BLaER1 treated with 17β-estradiol and CSF1 and Interleukin-3, amounts not matched to agents 10 nM and 100 nM (cell line): Measurements from ENCODE around the gene NR3C2.

Experiments
- H3K27ac ChIP-seq, 11 experiments: shearing (Covaris generic); formaldehyde crosslinking; 2 replicates each; pipeline ENCODE4 v1.8.1; 2022
- H3K27me3 ChIP-seq, 11 experiments: shearing (Covaris generic); formaldehyde crosslinking; 2 replicates each; pipeline ENCODE4 v1.8.1; 2022
- H3K36me3 ChIP-seq, 11 experiments: shearing (Covaris generic); formaldehyde crosslinking; 2 replicates each; pipeline ENCODE4 v1.8.1; 2022
- H3K4me1 ChIP-seq, 10 experiments: shearing (Covaris generic); formaldehyde crosslinking; 2 replicates each; pipeline ENCODE4 v1.8.1; 2022
- H3K4me2 ChIP-seq, 11 experiments: shearing (Covaris generic); formaldehyde crosslinking; 2 replicates each; pipeline ENCODE4 v1.8.1; 2022
- H3K4me3 ChIP-seq, 10 experiments: shearing (Covaris generic); formaldehyde crosslinking; 2 replicates each; pipeline ENCODE4 v1.8.1; 2022
- H3K9ac ChIP-seq, 11 experiments: shearing (Covaris generic); formaldehyde crosslinking; 2 replicates each; pipeline ENCODE4 v1.8.1; 2022
- H3K9me3 ChIP-seq, 11 experiments: shearing (Covaris generic); formaldehyde crosslinking; replicated peaks in 1 of 11; 2 replicates each; pipeline ENCODE4 v1.8.1; 2022
- H4K20me1 ChIP-seq, 11 experiments: shearing (Covaris generic); formaldehyde crosslinking; 2 replicates each; pipeline ENCODE4 v1.8.1; 2022
- Cebpa-rat ChIP-seq, 11 experiments: shearing (Covaris generic); IDR thresholded peaks; 2 replicates each; pipeline ENCODE4 v1.8.1; 2022

NR3C2 gene

DNA sequence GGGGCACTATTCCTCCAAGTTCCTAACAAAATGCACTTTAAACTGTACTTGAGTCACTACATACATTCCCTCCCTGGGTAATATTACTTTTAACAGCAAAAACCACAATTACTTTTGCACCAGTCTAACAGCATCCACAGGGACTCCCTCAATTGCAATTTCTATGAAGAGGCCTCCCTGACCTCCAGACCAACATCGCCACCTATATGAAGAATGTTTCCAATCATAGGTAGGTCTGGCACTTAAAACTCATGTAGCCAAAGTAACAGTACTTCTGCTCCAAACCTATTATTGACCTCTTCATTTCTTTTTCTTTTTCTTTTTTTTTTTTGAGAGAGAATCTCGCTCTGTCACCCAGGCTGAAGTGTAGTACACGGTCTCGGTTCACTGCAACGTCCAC lies 15.6 kb downstream of the NR3C2 start:
- no peaks in the 10 kb centered on the region for H4K20me1 ChIP-seq
- H3K27ac ChIP-seq, result no peak overlapping the region
- H3K9ac ChIP-seq, result no peak overlapping the region
- H3K9me3 ChIP-seq, result peaks cover 0 to 11% (median 0%) of the 10 kb centered on the region in 11 experiments; a peak in 6 of 22 replicates
- TF ChIP-seq Cebpa-rat (IDR thresholded peaks at IDR 0.05), result no peak
- H3K27me3 ChIP-seq, result peaks cover 0 to 2% (median 0%) of the 10 kb centered on the region in 11 experiments; a peak in 1 of 22 replicates
- no peak overlapping the region for H3K4me3 ChIP-seq
- no peaks in the 10 kb centered on the region for H3K36me3 ChIP-seq
- no peak overlapping the region for H3K4me2 ChIP-seq
- H3K4me1 ChIP-seq, result peaks cover 0 to 38% (median 17%) of the 10 kb centered on the region in 10 experiments; a peak in 16 of 20 replicates

DNA sequence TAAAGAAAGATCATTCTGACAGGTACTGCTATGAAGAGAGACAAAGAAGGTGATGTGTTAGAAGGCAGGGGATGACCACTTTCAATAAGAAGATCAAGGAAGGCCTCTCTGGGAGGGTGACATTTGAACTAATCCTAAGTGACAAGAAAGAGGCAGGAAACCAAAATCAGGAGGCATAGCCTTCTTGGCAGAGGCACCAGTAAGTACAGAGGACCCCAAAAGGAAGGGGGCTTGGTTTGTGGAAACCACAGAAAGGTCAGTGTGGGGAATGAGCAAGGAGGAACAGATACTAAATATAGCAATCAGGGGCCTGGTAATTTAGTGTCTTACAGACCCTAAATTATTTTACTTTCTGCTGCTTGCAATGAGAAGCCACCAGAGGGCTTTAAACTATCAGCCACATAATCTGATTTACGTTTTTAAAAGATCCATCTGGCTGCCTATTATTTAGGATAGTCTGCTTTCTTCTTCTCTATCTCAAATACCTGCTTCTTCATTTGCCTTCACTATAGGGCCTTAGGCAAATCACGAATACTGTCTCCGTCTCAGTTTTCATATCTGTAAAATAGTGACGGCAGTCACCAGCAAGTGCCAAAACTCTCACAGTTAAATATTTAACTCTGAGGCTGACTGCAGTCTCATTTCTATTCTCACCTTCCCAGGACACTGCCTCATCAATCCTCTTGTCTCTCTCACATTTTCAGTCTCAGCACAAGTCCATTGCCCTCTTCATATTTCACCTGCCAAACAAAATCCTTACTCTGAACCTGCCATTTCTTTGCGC lies 16.7 kb downstream of the NR3C2 start:
- Histone ChIP-seq H3K27ac (no peak overlapping the region), H3K9me3 (peaks cover 0 to 11% (median 0%) of the 10 kb centered on the region in 11 experiments; a peak in 6 of 22 replicates), H4K20me1 (no peaks in the 10 kb centered on the region), H3K4me1 (peaks cover 0 to 38% (median 17%) of the 10 kb centered on the region in 10 experiments; a peak in 16 of 20 replicates), H3K36me3 (no peaks in the 10 kb centered on the region), H3K4me2 (peak overlapping the region in 10 of 11 experiments; percentile 3 to 58 (median 32); a peak in 16 of 22 replicates), H3K27me3 (peaks cover 0 to 2% (median 0%) of the 10 kb centered on the region in 11 experiments; a peak in 1 of 22 replicates), H3K9ac (no peak overlapping the region), H3K4me3 (no peak overlapping the region)
- TF ChIP-seq Cebpa-rat (IDR thresholded peaks at IDR 0.05), result no peak

DNA sequence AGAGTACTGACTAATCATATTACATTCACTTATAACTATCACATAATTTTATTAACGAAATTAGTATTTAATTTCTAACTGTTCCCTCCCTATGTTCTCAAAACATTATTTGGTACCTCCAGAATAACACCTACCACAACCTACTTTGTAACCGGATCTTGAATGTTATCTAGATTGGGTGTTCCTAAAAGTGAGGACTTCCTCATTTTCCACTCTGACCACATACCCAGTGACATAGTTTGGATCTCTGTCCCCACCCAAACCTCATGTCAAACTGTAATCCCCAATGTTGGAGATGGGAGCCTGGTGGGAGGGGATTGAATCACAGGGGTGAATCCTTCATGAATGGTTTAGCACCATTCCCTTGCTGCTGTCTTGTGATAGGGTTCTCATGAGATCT lies 21.8 kb downstream of the NR3C2 start:
- Histone ChIP-seq H3K9ac (no peak overlapping the region), H3K4me1 (peaks cover 0 to 16% (median 11%) of the 10 kb centered on the region in 10 experiments; a peak in 16 of 20 replicates), H3K27ac (no peak overlapping the region), H4K20me1 (no peaks in the 10 kb centered on the region), H3K4me3 (no peak overlapping the region), H3K27me3 (no peaks in the 10 kb centered on the region), H3K36me3 (no peaks in the 10 kb centered on the region), H3K4me2 (no peak overlapping the region), H3K9me3 (no peaks in the 10 kb centered on the region)
- no peak for TF ChIP-seq Cebpa-rat (IDR thresholded peaks at IDR 0.05)

DNA sequence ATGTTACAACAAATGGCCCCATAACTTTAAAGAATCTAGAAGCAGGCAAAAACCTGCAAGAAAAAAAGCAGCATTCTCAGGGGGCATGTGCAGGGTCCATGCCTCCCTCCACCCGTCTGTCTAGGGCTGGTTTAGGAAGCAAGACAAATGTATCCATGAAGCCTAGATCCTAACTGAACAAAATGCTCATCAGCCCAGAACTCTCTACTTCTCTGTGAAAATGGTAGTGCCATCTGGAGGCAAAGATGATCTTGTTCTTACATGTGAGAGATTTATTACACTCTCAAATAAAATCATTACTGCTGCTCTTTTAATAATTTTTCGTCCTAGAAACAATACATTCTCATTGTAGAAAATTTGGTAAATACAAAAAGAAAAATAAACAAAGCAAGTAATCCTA lies 26.7 kb downstream of the NR3C2 start:
- Histone ChIP-seq H3K27me3 (no peaks in the 10 kb centered on the region), H3K9me3 (no peaks in the 10 kb centered on the region), H3K27ac (no peak overlapping the region), H3K36me3 (no peaks in the 10 kb centered on the region), H3K4me2 (no peak overlapping the region), H3K4me3 (no peak overlapping the region), H4K20me1 (no peaks in the 10 kb centered on the region), H3K9ac (no peak overlapping the region), H3K4me1 (no peaks in the 10 kb centered on the region)
- no peak for TF ChIP-seq Cebpa-rat (IDR thresholded peaks at IDR 0.05)

DNA sequence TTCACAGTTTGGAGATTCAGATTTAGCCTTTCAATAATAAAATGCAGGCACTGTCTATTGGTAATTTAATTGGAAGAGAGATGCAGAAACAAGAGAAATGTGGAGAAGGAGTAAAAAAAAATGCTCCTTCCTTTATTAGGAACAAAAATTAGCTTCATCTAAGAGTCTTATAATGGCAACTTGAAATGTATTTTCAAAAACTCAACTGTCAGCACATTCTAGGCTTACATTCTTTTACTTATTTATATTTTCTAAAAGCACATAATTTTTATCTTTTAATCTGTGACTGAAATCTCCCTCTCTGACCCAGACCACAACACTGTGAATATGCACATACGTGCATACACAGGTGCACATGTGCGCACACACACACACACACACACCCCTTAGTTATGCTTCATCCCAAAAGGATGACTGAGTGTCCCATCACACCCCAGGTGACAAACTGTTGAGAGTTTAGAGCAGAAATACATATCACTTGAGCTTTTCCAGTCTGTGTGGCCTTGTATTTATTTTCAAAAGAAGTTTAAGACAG lies 29.7 kb downstream of the NR3C2 start:
- Histone ChIP-seq H3K9me3 (no peaks in the 10 kb centered on the region), H3K27ac (no peak overlapping the region), H3K9ac (no peak overlapping the region), H3K4me3 (no peak overlapping the region), H4K20me1 (no peaks in the 10 kb centered on the region), H3K4me1 (no peaks in the 10 kb centered on the region), H3K36me3 (no peaks in the 10 kb centered on the region), H3K4me2 (no peak overlapping the region), H3K27me3 (no peaks in the 10 kb centered on the region)
- TF ChIP-seq Cebpa-rat (IDR thresholded peaks at IDR 0.05), result no peak

DNA sequence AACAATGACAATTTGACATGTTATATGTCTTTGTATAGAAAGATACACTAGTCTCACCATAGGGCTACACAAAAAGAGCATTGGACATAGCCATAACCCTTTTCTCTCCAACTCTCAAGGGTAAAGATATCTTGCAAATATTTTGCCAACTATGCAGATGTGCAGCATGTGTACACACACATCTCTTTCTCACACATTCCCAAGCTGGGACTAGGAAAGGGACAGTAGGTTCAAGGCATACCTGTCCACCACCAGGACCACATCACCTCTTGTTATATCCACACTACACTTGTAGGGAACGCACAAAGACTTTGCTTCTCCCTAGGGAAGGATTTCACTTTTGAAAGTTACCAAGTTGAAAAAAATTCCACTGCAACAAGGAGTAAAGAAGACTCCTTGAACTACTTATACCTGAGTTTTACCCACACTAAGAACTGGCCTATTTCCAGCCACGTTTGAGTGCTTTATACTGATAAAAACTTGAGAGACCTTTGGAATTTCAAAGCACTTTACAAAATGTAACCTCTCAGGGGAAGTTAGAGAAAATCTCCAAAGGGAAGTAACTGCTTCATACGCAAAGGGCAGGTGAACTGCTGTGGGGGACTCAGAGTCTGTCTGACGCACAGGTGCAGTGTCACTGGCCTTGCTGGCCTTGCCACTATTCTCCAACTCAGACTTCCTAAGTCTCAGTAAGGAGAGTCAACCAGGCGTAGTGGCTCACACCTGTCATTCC lies 36.9 kb downstream of the NR3C2 start:
- no peaks in the 10 kb centered on the region for H4K20me1 ChIP-seq
- no peak for TF ChIP-seq Cebpa-rat (IDR thresholded peaks at IDR 0.05)

DNA sequence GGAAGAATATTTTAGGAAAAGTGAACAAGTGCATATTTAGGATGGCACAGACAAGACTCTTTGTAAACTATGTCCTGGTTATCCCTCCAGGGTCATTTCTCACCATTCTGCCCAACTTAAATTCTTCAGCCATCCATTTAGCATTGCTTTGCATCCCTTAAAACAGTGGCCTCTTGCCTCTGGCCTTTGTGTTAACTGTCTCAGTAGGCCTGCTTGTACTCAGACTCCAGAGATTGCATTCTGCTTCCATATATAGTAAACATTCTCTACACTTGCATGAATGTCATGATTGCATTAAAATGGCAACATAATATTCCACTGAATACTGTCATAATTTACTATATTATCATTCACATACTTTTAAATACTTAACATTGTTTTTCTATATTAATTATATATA lies 43.2 kb downstream of the NR3C2 start:
- no peaks in the 10 kb centered on the region for H3K9me3 ChIP-seq
- H3K27ac ChIP-seq, result no peak overlapping the region
- TF ChIP-seq Cebpa-rat (IDR thresholded peaks at IDR 0.05), result no peak
- H3K4me1 ChIP-seq, result no peaks in the 10 kb centered on the region
- H3K36me3 ChIP-seq, result no peaks in the 10 kb centered on the region
- H3K27me3 ChIP-seq, result no peaks in the 10 kb centered on the region
- no peak overlapping the region for H3K4me2 ChIP-seq
- no peaks in the 10 kb centered on the region for H4K20me1 ChIP-seq
- H3K4me3 ChIP-seq, result no peak overlapping the region
- no peak overlapping the region for H3K9ac ChIP-seq

More for the DNA sequence above, 36.9 kb downstream of the NR3C2 start:
- H3K4me2 ChIP-seq, result no peak overlapping the region
- no peaks in the 10 kb centered on the region for H3K9me3 ChIP-seq
- H3K27me3 ChIP-seq, result no peaks in the 10 kb centered on the region
- no peaks in the 10 kb centered on the region for H3K36me3 ChIP-seq
- H3K4me1 ChIP-seq, result no peaks in the 10 kb centered on the region
- H3K9ac ChIP-seq, result no peak overlapping the region
- H3K4me3 ChIP-seq, result no peak overlapping the region
- no peak overlapping the region for H3K27ac ChIP-seq

DNA sequence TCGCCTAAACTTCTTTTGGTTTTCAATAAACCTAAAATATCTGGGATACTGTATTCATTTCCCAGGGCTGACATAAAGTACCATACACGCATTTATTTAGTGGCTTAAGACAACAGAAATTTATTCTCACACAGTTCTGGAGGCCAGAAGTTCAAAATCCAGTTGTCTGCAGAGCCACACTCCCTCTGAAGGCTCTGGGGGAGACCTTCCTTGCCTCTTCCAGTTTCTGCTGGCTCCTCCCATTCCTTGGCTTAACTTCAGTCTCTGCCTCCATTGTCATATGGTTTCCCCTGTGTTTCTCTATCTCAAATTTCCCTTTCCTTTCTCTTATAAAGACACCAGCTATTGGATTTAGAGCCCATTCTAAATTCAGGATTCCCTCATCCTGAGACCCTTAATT lies 44.4 kb downstream of the NR3C2 start:
- Histone ChIP-seq H4K20me1 (no peaks in the 10 kb centered on the region), H3K27me3 (no peaks in the 10 kb centered on the region), H3K4me1 (no peaks in the 10 kb centered on the region), H3K36me3 (no peaks in the 10 kb centered on the region), H3K9ac (no peak overlapping the region), H3K4me3 (no peak overlapping the region), H3K4me2 (no peak overlapping the region), H3K27ac (no peak overlapping the region), H3K9me3 (no peaks in the 10 kb centered on the region)
- TF ChIP-seq Cebpa-rat (IDR thresholded peaks at IDR 0.05), result no peak

DNA sequence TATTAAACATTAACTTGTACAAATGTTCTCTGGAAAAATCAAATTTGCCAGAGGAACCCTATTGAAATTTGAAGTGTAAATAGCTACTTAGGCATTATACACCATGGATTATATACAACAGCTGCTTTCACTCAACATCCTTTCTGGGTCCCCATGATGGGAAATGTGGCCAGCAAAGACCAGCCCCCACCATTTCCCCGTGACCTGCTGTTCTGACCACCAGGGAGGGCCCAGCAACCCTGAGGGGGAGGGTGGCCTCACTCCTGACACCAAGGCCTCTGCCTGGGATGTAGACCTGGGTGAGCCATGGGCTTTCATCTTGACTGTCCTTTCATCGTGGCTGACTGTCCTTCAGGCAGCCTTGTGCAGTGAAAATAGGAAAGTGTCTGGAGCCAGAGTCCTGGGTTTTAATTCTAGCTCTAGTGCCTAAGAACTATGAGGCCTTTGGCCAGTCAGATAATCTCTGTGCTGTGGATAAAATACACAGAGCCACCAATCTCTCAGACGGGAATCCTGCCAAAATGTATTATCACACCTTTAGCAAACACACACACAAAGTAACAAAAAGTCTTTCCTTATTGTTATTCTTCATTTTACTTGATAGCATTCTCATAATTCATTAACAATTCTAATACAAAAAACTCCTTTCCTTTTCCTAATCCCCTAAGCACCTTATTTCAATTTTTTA lies 45.1 kb downstream of the NR3C2 start:
- Histone ChIP-seq H3K9me3 (no peaks in the 10 kb centered on the region), H3K27me3 (no peaks in the 10 kb centered on the region), H3K9ac (no peak overlapping the region), H4K20me1 (no peaks in the 10 kb centered on the region), H3K4me3 (no peak overlapping the region), H3K4me2 (no peak overlapping the region), H3K36me3 (no peaks in the 10 kb centered on the region), H3K27ac (no peak overlapping the region), H3K4me1 (no peaks in the 10 kb centered on the region)
- TF ChIP-seq Cebpa-rat (IDR thresholded peaks at IDR 0.05), result no peak
